Measurements from ENCODE around the gene PTPN14. TPM values are rescaled to one million over a fixed set of nuclear protein-coding genes. Genes with fewer than 3 reads are reported as not detected.

PTPN14 gene
- total and polyA plus RNA-seq, 2 of the 4 experiments (the other 2 are of a cell fraction), result 21.5 to 31.7 TPM

DNA sequence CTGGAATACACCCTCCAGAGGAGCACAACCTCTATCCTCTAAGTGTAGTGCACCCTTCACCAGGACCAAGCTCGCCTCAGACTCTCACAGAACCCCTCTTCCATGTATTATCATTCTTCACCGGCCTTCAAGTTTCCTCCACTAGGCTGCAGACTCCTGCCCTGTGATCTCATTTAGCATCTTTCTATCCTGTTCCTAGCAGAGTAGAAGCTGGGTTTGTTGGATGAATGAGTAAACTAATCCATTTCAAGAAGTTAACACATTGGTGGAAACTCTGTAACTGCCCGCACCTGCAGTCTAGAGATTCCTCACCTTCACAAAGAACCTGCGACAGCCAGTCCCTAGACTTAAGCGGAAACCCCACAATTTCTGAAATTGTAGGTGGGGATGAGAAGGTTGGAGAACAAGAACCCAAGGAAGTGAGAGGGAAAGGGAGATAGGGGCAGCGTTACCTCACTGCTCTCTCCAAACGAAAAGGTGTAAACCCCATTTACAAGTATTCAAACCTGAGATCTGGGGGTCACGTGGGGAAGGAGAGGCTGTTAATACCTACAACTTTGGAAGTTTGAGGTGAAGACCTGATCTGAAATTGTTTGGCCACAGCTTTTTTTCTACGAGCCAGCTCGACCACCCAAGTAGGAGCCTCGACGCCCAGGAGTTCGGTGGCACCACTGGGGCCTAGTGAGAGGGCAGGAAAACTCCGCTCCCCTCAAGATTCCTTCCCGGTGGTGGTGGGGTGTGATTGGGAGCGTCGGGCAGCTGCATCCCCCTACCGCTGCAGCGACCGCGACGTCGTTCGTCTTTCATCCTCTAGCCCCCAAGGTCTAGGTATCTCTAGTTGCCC lies 1.2 kb downstream of the PTPN14 start:
- peak overlapping the region; percentile 93 for H3K9ac ChIP-seq (ENCODE audit: low read depth, low read length)
- peak overlapping the region; percentile 71 for H2AK5ac ChIP-seq (ENCODE audit: low read depth, low read length)
- intact Hi-C loops (cut with micrococcal nuclease) (loop anchor here (1.0 to 10.0 kb wide), 7 partner anchors 35 to 215 kb away; no protein-coding TSS in a partner anchor), dilution Hi-C loops (cut with HindIII; ENCODE audit: low sequenced_read_pairs, unreplicated experiment) (no loop called here), in situ Hi-C loops (cut with MboI; ENCODE audit: low sequenced_read_pairs) (no loop called here)
- no TSS peak for BruUV-seq (replicated peaks)
- peak overlapping the region; percentile 94 for H3K4me2 ChIP-seq (ENCODE audit: low read depth, low read length)
- no CpG with 5 or more reads among the region's 24 CpGs for WGBS, 2 experiments (ENCODE audit: extremely low coverage in 2 of 2, insufficient read length in 1 of 2)
- peak overlapping the region; percentile 70; the same call in 2 of the 3 replicates for H2BK15ac ChIP-seq (ENCODE audit: low read depth, low read length)
- peak overlapping the region; percentile 60 for H2BK120ac ChIP-seq (ENCODE audit: low read depth, low read length)
- no peaks in the 10 kb centered on the region for H3K9me3 ChIP-seq (ENCODE audit: control insufficient read depth, insufficient read depth, low read length)
- ChIA-PET POLR2A (ENCODE audit: unreplicated experiment) (no interaction called here), CTCF (interaction anchor here (1.0 to 1.8 kb wide), 5 partner anchors 11 to 289 kb away, joined by 3 to 5 read pairs (median 3); no protein-coding TSS in a partner anchor)
- peak overlapping the region; percentile 97 for H3K23ac ChIP-seq (ENCODE audit: low read depth, low read length)
- peak overlapping the region; percentile 51 for H4K5ac ChIP-seq (ENCODE audit: low read depth, low read length)
- peaks cover 6% of the 10 kb centered on the region for H3K4me1 ChIP-seq (ENCODE audit: control insufficient read depth, insufficient read depth, low read length)
- H3K4me3 ChIP-seq (ENCODE audit: insufficient read depth, low read depth, low read length), result peak overlapping the region; percentile 76
- no peaks in the 10 kb centered on the region for H3K27me3 ChIP-seq (ENCODE audit: control insufficient read depth, insufficient read depth, low read length)
- peak; percentile 9; the same call in 1 of the 2 replicates for ATAC-seq (ENCODE audit: low read depth)
- H3K18ac ChIP-seq (ENCODE audit: low read depth, low read length), result peak overlapping the region; percentile 14
- H4K20me1 ChIP-seq (ENCODE audit: insufficient read depth, low read length), result peaks cover 55% of the 10 kb centered on the region
- peaks cover 0 to 55% of the 10 kb centered on the region in 2 experiments; a peak in 3 of 4 replicates for H3K79me1 ChIP-seq (ENCODE audit: low read depth in 1 of 2, low read length in 2 of 2)
- peak; percentile 62 for DNase-seq
- H2AFZ ChIP-seq (replicated peaks; ENCODE audit: low read length, poor library complexity), result peak overlapping the region; percentile 95
- peak overlapping the region; percentile 91 for H3K56ac ChIP-seq (ENCODE audit: extremely low read depth, insufficient read depth, low read length)
- peak overlapping the region; percentile 94 for H2BK5ac ChIP-seq (ENCODE audit: low read depth, low read length, poor library complexity, severe bottlenecking)
- H4K8ac ChIP-seq (ENCODE audit: low read depth in 2 of 2, low read length in 2 of 2), result peak overlapping the region; percentile 58 to 91
- peaks cover 5% of the 10 kb centered on the region for H3K36me3 ChIP-seq (ENCODE audit: control insufficient read depth, insufficient read depth, low read length)
- peak overlapping the region; percentile 93 for H3K14ac ChIP-seq (replicated peaks; ENCODE audit: low read depth, low read length)
- peak overlapping the region; percentile 91 for H3K4ac ChIP-seq (ENCODE audit: low read depth, low read length)
- H4K91ac ChIP-seq (ENCODE audit: insufficient read depth, low read depth, low read length), result peak overlapping the region; percentile 94
- peak overlapping the region; percentile 91 for H2AK9ac ChIP-seq (replicated peaks; ENCODE audit: low read depth, low read length, poor library complexity)
- H3K9me1 ChIP-seq (ENCODE audit: insufficient read depth, low read length), result peaks cover 11% of the 10 kb centered on the region
- 0 out of 2 replicates have a peak overlapping the region, but pooled peaks have one; percentile 9 for H2BK20ac ChIP-seq (ENCODE audit: low read depth, low read length)
- H3K27ac ChIP-seq (ENCODE audit: insufficient read depth, low read length), result peak overlapping the region; percentile 96
- no peak for TF ChIP-seq MAZ (IDR thresholded peaks at IDR 0.05; ENCODE audit: borderline replicate concordance, low read depth, low read length)
- peak; percentile 12; the same call in 1 of the 2 replicates for TF ChIP-seq SMC3 (IDR thresholded peaks at IDR 0.05; ENCODE audit: low read depth, low read length)
- no peak for TF ChIP-seq MXI1 (IDR thresholded peaks at IDR 0.05; ENCODE audit: borderline replicate concordance, low read depth, low read length)
- TF ChIP-seq, protein P1, sequence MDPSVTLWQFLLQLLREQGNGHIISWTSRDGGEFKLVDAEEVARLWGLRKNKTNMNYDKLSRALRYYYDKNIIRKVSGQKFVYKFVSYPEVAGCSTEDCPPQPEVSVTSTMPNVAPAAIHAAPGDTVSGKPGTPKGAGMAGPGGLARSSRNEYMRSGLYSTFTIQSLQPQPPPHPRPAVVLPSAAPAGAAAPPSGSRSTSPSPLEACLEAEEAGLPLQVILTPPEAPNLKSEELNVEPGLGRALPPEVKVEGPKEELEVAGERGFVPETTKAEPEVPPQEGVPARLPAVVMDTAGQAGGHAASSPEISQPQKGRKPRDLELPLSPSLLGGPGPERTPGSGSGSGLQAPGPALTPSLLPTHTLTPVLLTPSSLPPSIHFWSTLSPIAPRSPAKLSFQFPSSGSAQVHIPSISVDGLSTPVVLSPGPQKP (IDR thresholded peaks at IDR 0.05; ENCODE audit: borderline replicate concordance, low read depth, low read length), result no peak
- TF ChIP-seq RFX5 (IDR thresholded peaks at IDR 0.05; ENCODE audit: low read depth, low read length), result no peak
- TF ChIP-seq POLR2A (IDR thresholded peaks at IDR 0.05; ENCODE audit: low read depth, low read length), result no peak; the same call in 1 of the 2 replicates
- TF ChIP-seq, protein P2, sequence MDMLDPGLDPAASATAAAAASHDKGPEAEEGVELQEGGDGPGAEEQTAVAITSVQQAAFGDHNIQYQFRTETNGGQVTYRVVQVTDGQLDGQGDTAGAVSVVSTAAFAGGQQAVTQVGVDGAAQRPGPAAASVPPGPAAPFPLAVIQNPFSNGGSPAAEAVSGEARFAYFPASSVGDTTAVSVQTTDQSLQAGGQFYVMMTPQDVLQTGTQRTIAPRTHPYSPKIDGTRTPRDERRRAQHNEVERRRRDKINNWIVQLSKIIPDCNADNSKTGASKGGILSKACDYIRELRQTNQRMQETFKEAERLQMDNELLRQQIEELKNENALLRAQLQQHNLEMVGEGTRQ (IDR thresholded peaks at IDR 0.05; ENCODE audit: low read depth, low read length), result peak; percentile 31; the same call in 1 of the 2 replicates
- TF ChIP-seq FOS (IDR thresholded peaks at IDR 0.05; ENCODE audit: low read depth, low read length), result no peak
- no peak for TF ChIP-seq RCOR1 (IDR thresholded peaks at IDR 0.05; ENCODE audit: insufficient replicate concordance, low read length)
- no peak for TF ChIP-seq CHD1 (IDR thresholded peaks at IDR 0.05; ENCODE audit: low read depth, low read length)
- TF ChIP-seq, protein P3, sequence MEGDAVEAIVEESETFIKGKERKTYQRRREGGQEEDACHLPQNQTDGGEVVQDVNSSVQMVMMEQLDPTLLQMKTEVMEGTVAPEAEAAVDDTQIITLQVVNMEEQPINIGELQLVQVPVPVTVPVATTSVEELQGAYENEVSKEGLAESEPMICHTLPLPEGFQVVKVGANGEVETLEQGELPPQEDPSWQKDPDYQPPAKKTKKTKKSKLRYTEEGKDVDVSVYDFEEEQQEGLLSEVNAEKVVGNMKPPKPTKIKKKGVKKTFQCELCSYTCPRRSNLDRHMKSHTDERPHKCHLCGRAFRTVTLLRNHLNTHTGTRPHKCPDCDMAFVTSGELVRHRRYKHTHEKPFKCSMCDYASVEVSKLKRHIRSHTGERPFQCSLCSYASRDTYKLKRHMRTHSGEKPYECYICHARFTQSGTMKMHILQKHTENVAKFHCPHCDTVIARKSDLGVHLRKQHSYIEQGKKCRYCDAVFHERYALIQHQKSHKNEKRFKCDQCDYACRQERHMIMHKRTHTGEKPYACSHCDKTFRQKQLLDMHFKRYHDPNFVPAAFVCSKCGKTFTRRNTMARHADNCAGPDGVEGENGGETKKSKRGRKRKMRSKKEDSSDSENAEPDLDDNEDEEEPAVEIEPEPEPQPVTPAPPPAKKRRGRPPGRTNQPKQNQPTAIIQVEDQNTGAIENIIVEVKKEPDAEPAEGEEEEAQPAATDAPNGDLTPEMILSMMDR (conservative IDR thresholded peaks at IDR 0.05; ENCODE audit: low read depth, low read length), result peak; percentile 41
- no peak for TF ChIP-seq NFE2L2 (IDR thresholded peaks at IDR 0.05; ENCODE audit: low read depth, low read length)
- no peak for TF ChIP-seq CEBPB (IDR thresholded peaks at IDR 0.05; ENCODE audit: low read depth, low read length)

Data from IMR-90 (cell line).